ENCODE data around the gene CCDC185.
A peak's percentile ranks its signal among the peaks of the same experiment; 100 is the strongest.

The CCDC185 gene
- 0.04 to 0.18 reads per million in 2 experiments for total RNA-seq

DNA sequence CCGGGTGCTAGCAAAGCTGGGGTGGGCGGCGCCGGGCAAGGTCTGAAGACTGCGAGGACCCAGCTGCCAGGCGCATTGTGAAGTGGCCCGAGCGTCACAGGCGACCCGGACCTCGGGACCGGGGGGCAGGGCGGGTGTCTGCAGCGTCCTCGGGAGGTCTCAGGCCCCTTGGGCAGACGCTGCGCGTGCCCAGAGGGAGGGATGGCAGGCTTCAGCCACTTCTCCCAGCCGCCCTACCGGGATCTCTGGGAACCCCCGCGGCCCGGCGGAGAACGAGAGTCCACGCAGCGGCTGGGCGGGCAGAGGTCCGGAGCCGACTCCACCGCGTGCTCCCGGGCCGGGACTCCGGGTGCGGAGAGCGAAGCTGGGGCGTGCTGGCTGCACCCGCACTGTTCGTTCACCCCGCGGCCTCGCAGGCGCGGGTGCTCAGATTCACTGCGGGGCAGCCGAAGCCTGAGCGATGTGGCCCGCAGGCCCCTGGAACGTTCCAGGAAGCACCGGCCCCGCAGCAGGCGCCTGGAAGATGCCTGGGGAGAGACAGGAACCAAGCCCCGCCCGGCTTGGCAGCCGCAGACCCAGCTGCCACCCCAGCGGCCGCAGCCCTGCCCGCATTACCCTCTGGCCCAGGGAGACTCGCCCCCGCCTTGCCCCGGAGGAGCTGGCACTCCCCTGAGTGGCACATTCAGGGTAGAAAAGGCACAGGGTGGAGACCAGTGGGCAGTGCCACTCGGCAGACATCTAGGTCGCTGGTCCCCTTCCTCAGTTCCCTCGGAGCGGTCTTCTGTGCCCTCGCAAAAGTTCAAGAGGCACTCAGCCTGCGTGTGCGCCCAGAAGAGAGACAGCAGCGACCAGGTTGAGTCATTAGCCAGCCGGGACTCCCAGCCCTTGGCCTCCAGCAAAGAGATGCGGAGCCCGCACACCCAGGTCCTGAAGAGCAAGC lies at the start of gene CCDC185:
Gene CCDC185 (plus strand): TSS at position 141 of the 940 bp plus-strand sequence. CDS start 61 bp downstream, at position 202.
- DNase-seq (ENCODE audit: low read depth), result no peak

DNA sequence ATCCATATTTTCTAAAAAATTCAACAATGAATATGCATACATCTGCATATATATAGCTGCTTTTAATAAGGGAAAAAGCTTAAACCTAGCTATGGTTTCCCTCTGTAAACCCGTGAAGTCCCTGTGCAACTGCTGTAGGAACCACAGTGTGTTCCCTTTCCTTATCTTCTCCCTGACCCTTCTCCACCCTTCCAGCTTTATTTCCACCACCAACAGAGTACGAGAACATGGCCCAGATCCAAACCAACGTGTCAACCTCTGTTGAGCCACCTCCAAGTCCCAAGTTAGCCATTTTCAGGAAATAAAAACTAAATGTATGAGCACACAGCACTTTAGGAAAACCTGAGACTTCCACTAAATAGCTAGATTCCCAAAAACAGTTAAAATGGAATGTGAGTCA lies 49.5 kb upstream of the CCDC185 start:
- DNase-seq (ENCODE audit: low read depth), result no peak

DNA sequence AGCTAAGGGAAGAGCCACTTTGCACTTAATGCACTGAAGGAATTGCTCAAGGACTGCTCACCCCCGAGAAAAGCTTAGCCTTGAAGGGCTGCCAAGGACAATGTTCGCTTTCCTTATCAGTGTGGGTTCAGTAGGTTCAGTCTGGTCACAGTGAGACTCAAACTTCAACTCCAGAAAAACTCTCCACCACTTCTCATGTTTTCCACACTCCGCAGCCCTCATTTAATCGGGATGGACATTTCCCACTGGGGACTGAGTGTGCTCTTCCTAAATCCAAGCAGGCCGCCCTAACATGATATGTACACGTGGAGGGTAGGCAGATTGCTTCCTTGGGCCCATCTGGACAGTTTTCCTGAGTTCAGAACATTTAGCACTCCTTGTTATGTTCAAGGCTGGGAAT lies 48.7 kb upstream of the CCDC185 start:
- DNase-seq (ENCODE audit: low read depth), result no peak

GRCh38 chr1:223345720-223346119 lies 47.5 kb upstream of the CCDC185 start:
- DNase-seq (ENCODE audit: low read depth), result no peak

DNA sequence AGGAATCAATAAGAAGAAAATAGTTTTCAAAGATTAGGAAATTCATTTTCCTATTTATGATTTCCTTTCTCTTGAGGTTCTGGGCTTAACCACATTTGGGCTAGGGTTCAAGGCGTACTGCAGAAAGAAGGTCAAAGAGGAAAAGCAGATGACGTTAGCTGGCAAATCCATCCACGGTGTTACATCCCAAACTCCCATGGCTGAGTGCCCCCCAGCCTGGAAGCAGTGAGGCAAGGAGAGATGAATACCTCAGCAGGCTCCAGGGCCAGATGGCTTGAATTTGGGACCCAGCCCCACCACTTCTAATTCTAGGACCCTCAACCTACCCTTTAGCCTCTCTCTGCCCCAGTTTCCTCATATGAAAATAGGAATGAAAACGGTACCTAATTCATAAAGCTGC lies 46.9 kb upstream of the CCDC185 start:
- no peak for DNase-seq (ENCODE audit: low read depth)

DNA sequence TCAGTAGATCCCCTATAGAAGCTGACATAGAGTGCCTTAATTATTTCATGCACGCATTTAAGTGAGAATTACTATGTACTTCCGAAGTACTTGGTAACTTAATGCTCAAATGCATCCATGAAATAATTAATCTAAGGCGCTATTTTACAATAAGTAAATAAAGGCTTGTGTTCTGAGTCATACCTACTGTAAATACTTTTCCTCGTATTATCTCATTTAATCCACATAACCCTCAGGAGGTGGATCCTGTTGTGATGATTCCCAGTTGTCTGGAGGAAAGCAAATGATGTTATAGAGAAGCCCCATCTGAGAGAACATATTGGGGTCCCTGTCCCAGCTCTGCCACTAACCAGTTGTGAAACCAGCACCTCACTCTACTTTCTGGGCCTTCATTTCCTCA lies 45.6 kb upstream of the CCDC185 start:
- no peak for DNase-seq (ENCODE audit: low read depth)

- DNase-seq (ENCODE audit: low read depth), result no peak
Observed at GRCh38 chr1:223348439-223348838, 44.8 kb upstream of the CCDC185 start.

DNA sequence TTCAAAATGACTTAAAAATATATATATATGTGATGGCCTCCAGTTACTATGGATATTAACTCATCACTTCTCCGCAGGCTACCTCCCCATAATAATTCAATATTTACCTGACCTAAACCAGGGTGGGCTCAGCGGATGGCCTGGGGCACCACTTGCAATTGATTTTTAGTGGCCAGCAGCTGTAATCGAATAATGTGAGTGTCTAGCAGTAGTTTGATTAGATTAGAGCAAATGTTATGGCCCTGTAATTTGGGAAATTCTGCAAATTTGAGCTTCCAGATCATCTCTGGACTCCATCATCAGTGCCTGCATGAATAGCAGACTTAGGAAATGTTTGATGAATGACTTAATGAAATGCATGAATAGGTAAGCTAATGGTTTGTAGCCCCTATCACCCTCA lies 44.0 kb upstream of the CCDC185 start:
- DNase-seq (ENCODE audit: low read depth), result no peak

DNA sequence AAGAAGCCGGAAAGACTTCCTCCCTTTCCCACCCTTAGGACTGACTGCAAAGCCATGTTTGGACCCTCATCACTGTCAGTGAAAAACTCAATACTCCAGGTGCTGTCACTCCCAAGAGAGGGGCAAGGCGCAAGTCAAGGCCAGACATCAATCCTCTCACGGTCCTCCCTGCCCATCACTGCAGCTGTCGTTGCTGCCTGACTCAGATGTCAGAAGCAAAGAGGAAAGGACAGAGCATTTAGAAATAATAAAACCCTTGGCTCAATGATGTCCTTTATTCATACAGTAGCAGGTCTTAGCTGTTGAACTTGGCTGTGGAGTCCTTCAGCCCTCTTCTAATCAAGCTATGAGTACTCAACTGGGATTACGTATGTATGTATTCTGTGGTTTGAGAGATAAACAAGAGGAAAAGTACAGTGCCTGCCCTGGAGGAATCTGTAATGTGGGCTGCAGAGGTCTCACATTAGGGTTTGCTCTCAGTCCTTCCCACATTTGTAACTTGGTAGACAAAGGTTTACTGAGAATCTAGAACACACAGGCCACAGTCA lies 42.8 kb upstream of the CCDC185 start:
- no peak for DNase-seq (ENCODE audit: low read depth)

DNA sequence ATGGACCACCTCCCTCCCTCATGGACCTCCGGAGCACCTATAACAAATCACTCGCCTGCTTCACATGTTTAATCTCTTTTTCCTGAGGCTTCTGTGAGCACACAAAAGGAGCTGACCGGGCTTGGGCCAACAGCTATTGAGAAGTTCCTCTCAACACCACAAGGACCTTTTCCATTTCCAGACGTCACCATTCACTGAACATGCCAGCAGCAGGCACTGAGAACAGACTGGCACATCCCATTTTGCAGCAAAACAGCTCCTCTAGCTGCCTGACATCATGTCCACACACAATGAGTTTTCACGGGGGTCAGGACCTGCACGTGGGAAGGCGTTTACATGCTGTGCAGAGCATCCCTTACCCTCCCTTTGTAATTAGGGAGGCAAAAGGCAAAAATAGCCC lies 40.3 kb upstream of the CCDC185 start:
- DNase-seq (ENCODE audit: low read depth), result no peak

DNA sequence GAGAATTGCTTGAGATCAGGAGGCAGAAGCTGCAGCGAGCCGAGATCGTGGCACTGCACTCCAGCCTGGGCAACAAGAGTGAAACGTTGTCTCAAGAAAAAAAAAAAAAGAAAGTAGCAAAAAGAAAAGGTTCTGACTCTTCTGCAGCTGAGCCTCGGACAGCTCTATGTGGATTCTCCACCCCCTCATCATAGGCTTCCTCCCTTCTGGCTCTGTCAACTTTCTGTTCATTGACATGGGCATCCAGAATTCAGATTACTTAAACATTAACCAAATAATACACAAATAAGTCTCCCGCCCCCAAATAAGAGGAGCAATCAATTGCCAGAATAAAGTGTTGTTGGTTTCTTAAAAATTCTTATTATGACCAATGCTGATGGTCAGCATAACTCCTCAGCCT lies 39.3 kb upstream of the CCDC185 start:
- no peak for DNase-seq (ENCODE audit: low read depth)

- DNase-seq (ENCODE audit: low read depth), result no peak
Observed at GRCh38 chr1:223355699-223356098, 37.5 kb upstream of the CCDC185 start.

DNA sequence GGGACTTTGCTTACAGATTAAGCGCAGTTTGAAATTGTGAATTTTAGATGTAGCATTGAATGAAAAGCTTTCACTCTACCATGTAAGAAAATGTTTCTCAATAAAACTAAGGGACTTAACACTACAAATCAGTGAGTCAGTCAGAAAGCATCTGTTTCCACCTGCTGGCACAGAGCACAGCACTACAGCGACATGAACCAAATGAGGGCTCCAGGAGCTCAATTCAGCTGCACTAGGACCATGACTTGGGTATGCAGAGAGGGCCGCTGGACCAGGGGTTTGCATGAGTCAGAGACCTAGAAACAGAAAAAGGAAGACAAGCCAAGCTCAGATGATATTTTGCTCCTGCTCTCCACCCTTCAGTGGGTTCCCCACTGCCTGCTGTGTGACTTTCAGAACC lies 34.4 kb upstream of the CCDC185 start:
- DNase-seq (ENCODE audit: low read depth), result no peak

GRCh38 chr1:223363057-223363855 lies 30.0 kb upstream of the CCDC185 start:
- peak; percentile 8 for DNase-seq (ENCODE audit: low read depth)

- peak; percentile 47 for DNase-seq (ENCODE audit: low read depth)
Observed at GRCh38 chr1:223363856-223364684, 29.1 kb upstream of the CCDC185 start, which contains the start of gene SUSD4. Gene SUSD4, minus strand, starts transcription at chr1:223364176. Its CDS starts 751 bp downstream, at chr1:223363425.

DNA sequence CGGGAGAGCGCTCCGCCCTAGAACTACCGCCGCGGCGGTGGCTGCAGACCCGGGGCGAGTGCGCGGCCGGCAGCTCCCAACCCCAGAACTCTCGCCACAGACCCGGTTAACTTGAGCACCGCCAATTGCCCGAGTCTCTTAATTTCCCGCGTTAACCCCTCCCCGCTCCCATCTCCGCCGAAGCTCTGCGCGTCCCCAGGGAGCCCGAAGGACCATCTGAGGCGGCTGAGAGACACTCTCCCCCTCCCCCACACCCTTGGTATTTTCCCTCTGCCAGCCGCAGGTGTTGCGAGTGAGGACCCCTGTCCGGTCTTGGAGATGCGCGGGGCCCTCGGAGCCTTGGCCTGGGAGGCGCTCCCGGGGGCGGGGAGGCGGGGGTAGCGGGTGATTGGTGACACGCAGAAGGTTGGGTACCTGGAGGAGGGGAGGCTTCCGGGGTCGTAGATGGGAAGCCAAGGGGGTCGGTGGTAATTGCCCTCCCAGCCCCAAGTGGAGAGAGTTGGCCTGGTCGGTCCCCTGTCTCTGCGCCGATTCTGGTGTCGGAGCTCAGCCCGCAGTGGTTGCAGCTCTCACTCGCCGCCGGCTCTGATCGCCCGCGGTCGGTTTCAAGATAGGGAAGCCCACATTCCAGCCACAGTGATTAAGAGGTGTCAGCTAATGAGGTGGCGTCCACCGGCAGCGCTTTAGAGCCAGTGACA lies 28.4 kb upstream of the CCDC185 start:
- DNase-seq (ENCODE audit: low read depth), result no peak

GRCh38 chr1:223374064-223374610 lies 19.1 kb upstream of the CCDC185 start:
- no peak for DNase-seq (ENCODE audit: low read depth)

DNA sequence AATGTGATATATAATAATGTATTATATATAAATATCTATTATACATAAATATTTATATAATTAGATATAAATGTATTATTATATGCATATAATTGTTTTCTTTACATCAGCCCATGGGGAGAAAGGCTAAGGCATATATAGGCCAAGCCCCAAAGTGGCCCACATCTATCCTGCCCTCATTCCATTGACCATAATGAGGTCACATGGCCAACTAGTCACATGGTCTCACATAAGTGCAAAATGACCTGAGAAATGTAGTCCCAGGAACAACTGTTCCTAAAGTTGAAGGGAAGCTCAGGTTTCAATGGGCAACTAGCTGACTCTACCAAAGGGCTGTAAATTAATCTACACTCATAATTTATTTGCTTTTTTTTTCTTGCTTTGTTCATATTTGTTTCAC lies 14.5 kb upstream of the CCDC185 start:
- DNase-seq (ENCODE audit: low read depth), result no peak

GRCh38 chr1:223386013-223386412 lies 7.2 kb upstream of the CCDC185 start:
- no peak for DNase-seq (ENCODE audit: low read depth)

GRCh38 chr1:223390618-223391017 lies 2.6 kb upstream of the CCDC185 start:
- no peak for DNase-seq (ENCODE audit: low read depth)

DNA sequence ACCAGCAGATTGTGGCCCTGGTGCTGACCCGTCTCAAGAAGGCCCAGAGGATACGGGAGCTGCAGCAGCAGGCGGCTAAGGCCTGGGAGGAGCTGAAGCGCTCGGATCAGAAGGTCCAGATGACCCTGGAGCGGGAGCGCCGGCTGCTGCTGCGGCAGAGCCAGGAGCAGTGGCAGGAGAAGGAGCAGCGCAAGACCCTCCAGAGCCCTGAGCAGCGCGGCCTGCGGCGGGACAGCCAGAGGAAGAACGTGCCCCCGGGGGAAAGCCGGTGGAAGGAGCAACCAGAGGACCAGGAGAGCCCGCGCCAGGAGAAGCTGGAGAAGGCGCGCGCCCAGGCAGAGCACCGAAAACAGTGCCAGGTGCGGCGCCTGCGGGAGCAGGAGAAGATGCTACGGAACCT lies 1.0 kb downstream of the CCDC185 start:
- no peak for DNase-seq (ENCODE audit: low read depth)

Measured in T follicular helper cell (primary cell).